ENCODE results near the gene F2. TPM values are rescaled to one million over a fixed set of nuclear protein-coding genes. Genes with fewer than 3 reads are reported as not detected.

Gene F2
- total RNA-seq, 1 donor from 2014 or later: not detected

- Mint-ChIP-seq H3K36me3 (ENCODE audit: low read depth) (peaks cover 69% of the 10 kb centered on the region), H3K4me1 (no peaks in the 10 kb centered on the region), H3K27ac (no peak overlapping the region), H3K27me3 (no peaks in the 10 kb centered on the region), H3K9me3 (no peaks in the 10 kb centered on the region), H3K4me3 (no peak overlapping the region)
- CTCF ChIA-PET: no interaction called here
- intact Hi-C loops (cut with micrococcal nuclease): no loop called here
- POLR2A ChIA-PET: no interaction called here
- no peak for ATAC-seq (ENCODE audit: low read depth)
- no peak for DNase-seq
- TF ChIP-seq, protein P1, sequence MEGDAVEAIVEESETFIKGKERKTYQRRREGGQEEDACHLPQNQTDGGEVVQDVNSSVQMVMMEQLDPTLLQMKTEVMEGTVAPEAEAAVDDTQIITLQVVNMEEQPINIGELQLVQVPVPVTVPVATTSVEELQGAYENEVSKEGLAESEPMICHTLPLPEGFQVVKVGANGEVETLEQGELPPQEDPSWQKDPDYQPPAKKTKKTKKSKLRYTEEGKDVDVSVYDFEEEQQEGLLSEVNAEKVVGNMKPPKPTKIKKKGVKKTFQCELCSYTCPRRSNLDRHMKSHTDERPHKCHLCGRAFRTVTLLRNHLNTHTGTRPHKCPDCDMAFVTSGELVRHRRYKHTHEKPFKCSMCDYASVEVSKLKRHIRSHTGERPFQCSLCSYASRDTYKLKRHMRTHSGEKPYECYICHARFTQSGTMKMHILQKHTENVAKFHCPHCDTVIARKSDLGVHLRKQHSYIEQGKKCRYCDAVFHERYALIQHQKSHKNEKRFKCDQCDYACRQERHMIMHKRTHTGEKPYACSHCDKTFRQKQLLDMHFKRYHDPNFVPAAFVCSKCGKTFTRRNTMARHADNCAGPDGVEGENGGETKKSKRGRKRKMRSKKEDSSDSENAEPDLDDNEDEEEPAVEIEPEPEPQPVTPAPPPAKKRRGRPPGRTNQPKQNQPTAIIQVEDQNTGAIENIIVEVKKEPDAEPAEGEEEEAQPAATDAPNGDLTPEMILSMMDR (IDR thresholded peaks at IDR 0.05): no peak
Measured at GRCh38 chr11:46762248-46762647, 43.2 kb downstream of the F2 start.

DNA sequence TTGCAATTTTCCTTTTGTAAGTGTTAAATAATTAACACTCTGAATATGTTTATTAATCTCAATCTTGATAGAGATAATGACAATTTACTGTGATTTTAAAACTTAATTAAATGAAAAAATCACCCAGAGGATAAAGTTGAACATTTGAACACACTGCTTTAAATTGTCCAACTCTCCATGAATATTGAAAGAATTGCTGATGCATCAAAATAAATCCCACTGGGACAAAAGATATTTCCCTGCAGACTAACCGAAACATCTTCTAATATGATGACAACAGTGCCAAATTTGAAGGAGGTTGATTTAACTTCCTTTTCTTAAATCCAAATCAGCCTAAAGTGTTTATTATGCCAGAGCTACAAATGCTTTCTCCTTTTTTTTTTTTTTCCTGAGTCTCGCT is 47.6 kb downstream of the F2 start:
- ChIA-PET CTCF (no interaction called here), POLR2A (no interaction called here)
- Mint-ChIP-seq H3K36me3 (ENCODE audit: low read depth) (peaks cover 61% of the 10 kb centered on the region), H3K4me3 (no peak overlapping the region), H3K27ac (no peak overlapping the region), H3K9me3 (no peaks in the 10 kb centered on the region), H3K4me1 (no peaks in the 10 kb centered on the region), H3K27me3 (no peaks in the 10 kb centered on the region)
- DNase-seq: no peak
- intact Hi-C loops (cut with micrococcal nuclease): no loop called here
- no peak for ATAC-seq (ENCODE audit: low read depth)
- TF ChIP-seq, protein P1 (IDR thresholded peaks at IDR 0.05): no peak

DNA sequence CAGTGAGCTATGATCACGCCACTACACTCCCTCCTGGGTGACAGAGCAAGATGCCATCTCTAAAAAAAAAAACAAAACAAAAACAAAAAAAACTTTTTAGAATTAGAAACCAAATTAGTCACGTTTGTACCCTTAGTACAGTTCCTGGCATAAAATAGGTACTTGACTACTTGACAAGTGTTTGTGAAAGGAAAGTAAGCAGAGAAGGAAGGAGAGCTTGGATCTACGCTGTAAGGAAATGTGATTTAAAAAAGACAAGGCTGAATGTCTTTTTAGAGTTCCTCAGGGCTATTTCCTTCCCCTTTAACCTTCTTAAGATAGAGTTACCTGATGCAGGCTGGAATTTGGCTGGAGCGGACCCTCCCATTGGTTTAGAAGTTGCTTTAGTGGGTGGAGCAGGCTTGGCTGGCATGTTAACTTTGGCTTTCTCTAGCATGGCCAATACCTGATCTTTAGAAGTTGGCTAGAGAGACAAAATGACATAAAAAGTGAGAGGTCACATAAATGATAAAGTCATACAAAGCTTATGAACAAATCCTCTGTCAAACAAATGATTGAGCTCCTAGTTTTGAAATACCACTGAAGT is 50.7 kb downstream of the F2 start:
- Mint-ChIP-seq H3K4me1 (no peaks in the 10 kb centered on the region), H3K4me3 (no peak overlapping the region), H3K27me3 (no peaks in the 10 kb centered on the region), H3K9me3 (no peaks in the 10 kb centered on the region), H3K27ac (no peak overlapping the region), H3K36me3 (ENCODE audit: low read depth) (peaks cover 48% of the 10 kb centered on the region)
- intact Hi-C loops (cut with micrococcal nuclease): no loop called here
- TF ChIP-seq, protein P1 (IDR thresholded peaks at IDR 0.05): no peak
- ATAC-seq (ENCODE audit: low read depth): no peak
- ChIA-PET POLR2A (no interaction called here), CTCF (no interaction called here)
- DNase-seq: no peak

DNA sequence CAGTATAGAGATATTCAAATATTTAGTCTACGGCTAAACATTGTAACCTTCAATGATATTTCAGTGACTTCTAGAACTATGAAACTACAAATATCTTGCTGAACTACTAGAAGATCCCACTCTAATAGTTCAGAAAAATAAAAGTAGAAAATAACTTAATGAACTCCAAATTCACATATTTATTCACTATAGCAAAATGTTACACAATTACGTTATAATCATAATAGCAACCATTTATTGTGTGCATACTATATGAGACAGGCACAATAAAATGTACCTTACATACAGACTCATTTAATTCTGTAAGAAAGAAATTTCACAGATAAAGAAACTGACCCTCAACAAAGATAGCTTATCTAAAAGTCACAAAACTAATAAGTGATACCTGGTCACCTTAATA is 57.9 kb downstream of the F2 start:
- intact Hi-C loops (cut with micrococcal nuclease): no loop called here
- H3K27ac Mint-ChIP-seq: no peak overlapping the region
- DNase-seq: no peak
- CTCF ChIA-PET: no interaction called here
- no peak overlapping the region for H3K4me3 Mint-ChIP-seq
- peaks cover 67% of the 10 kb centered on the region for H3K36me3 Mint-ChIP-seq (ENCODE audit: low read depth)
- TF ChIP-seq, protein P1 (IDR thresholded peaks at IDR 0.05): no peak
- H3K9me3 Mint-ChIP-seq: no peaks in the 10 kb centered on the region
- POLR2A ChIA-PET: no interaction called here
- H3K4me1 Mint-ChIP-seq: no peaks in the 10 kb centered on the region
- H3K27me3 Mint-ChIP-seq: no peaks in the 10 kb centered on the region
- no peak for ATAC-seq (ENCODE audit: low read depth)

GRCh38 chr11:46778416-46778815 is 59.4 kb downstream of the F2 start:
- Mint-ChIP-seq H3K9me3 (no peaks in the 10 kb centered on the region), H3K27ac (no peak overlapping the region), H3K4me1 (no peaks in the 10 kb centered on the region), H3K27me3 (no peaks in the 10 kb centered on the region), H3K36me3 (ENCODE audit: low read depth) (peaks cover 73% of the 10 kb centered on the region), H3K4me3 (no peak overlapping the region)
- intact Hi-C loops (cut with micrococcal nuclease): no loop called here
- TF ChIP-seq, protein P1 (IDR thresholded peaks at IDR 0.05): no peak
- ATAC-seq (ENCODE audit: low read depth) (no peak), DNase-seq (no peak)
- CTCF ChIA-PET: no interaction called here
- POLR2A ChIA-PET: no interaction called here

Other genes starting within 250 kb of the F2 start
- gene AMBRA1, start 125.2 kb upstream of the F2 start, total RNA-seq: 35.5 and 39.1 TPM in 2 replicates
- gene HARBI1, start 102.0 kb upstream of the F2 start, total RNA-seq: 5.4 and 6.5 TPM in 2 replicates
- gene ATG13, start 101.7 kb upstream of the F2 start, total RNA-seq: 49.1 and 73.7 TPM in 2 replicates
- 47.6 and 58.0 TPM in 2 replicates for gene ARHGAP1, start 18.6 kb upstream of the F2 start, total RNA-seq
- 15.6 and 16.1 TPM in 2 replicates for gene ZNF408, start 18.2 kb upstream of the F2 start, total RNA-seq
- 50.4 and 52.9 TPM in 2 replicates for gene CKAP5, start 127.1 kb downstream of the F2 start, total RNA-seq
- 0.16 TPM in 1 of 2 replicates, not detected in the other for gene LRP4, start 199.3 kb downstream of the F2 start, total RNA-seq
- gene CSTPP1, start 217.5 kb downstream of the F2 start, total RNA-seq: 26.2 and 29.9 TPM in 2 replicates